Measurements from ENCODE around the gene PODXL.

PODXL gene

DNA sequence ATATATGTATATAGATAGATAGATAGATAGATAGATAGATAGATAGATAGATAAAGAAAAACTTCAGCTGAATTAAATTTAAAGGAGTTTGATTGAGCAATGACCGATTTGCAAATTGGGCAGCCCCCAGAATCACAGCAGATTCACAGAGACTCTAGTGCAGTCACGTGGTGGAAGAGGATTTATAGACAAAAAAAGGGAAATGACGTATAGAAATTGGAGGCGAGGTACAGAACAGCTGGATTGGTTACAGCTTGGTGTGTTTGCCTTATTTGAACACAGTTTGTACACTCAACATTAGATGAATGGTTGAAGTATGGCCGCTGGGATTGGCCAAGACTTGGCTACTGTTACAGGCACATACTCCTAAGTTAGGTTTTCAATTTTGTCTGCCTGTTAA, 8.2 kb upstream of the PODXL start:
- DNase-seq (ENCODE audit: low spot score), result no peak

GRCh38 chr7:131563918-131564317, 7.5 kb upstream of the PODXL start:
- DNase-seq (ENCODE audit: low spot score), result no peak

GRCh38 chr7:131562941-131563340, 6.5 kb upstream of the PODXL start:
- no peak for DNase-seq (ENCODE audit: low spot score)

- DNase-seq (ENCODE audit: low spot score), result no peak
Measured at GRCh38 chr7:131560061-131560460, 3.6 kb upstream of the PODXL start.

GRCh38 chr7:131557652-131558385, 1.4 kb upstream of the PODXL start:
- no peak for DNase-seq (ENCODE audit: low spot score)

GRCh38 chr7:131556909-131557651, 652 bp upstream of the PODXL start:
- no peak for DNase-seq (ENCODE audit: low spot score)

DNA sequence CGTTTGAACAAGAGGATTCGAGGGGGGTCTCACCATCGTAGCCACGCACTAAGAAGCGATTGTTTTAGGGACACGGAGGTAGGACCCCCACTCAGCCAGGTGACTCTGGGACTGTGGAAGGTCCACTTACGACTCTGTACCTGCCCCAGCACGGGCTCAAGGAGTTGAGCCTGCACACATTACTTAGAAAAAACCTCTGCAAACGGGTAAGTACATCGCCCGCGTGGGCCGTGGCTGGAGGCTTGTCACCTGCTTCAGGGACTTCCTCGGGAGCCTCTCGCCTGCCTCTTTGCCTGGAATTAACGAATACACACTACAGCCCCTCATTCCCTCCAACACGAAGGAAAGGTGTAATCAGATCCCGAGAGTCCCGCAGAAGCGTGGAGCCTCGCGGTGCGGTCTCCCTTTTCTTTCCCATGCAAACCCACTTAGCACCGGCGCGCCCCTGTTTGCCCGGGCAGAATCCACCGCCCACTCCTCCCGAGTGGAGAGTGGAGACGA, 826 bp downstream of the PODXL start:
- no peak for DNase-seq (ENCODE audit: low spot score)

DNA sequence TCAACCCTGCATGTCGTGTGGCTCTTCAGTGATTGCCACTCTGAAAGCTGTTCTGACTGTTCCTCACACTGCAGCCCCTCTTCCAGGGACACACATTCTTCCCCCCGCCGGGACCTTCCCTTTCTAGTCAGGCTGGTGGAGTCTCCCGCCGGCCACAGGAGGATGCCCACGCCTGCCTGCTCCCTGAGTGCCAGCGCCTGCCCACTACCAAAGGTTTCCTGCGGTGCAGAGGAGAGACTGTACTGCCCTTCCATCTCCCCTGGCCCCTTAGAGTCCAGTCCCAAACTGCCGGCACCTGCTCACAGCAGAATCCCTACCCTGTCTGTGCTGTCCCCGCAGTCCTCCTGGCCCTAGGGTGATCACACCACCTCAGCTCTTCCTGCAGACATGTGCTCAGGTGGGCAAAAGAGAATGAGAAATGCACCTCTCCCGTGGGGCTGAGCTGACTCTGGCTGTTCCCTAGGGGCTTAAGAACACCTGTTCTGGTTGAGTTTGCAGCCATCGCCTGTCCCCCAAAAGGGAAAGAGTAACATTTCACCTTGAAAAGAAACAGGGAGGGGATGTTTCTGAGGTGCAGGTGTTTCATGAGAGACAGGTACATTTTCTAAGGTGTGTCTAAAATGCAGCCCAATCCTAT, 1.4 kb downstream of the PODXL start:
- no peak for DNase-seq (ENCODE audit: low spot score)

DNA sequence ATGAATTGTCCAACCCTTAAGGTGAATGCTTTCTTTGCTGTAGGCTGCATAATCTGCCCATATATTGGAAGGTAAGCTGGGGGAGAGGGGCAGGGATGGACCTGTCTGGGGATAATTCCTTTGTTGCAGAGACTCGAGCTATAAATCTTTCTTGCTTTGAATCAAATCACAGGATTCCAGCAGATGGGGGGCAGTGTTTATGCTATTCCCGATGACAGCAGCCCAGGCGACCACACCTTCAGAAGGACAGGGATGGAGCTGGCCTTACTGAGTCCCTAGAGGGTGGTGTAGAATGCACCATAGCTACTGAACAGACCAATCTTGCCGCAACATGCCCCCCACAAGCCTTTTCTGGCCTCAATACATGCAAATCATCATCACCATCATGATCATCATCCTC, 2.5 kb downstream of the PODXL start:
- no peak for DNase-seq (ENCODE audit: low spot score)

DNA sequence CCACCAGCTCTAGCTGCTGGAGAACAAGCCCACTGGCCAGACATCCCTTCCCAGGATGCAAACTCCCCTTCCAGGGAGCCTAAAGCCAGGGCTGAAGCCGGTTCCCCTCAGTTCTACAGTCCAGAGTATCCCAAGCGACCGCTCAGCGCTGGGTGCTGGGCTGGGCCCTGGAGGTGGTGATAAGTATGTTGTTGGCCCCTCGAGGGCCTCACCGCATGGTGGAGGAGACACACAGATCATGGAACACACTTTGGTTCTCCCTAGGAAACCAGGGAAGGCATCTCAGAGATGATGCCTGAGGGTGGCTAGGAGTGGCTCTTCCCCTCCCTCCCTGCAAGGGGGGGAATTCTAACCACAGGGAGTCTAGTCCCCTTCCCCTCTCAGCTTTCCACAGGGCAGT, 4.4 kb downstream of the PODXL start:
- no peak for DNase-seq (ENCODE audit: low spot score)

- no peak for DNase-seq (ENCODE audit: low spot score)
Measured at GRCh38 chr7:131550846-131551245, 5.6 kb downstream of the PODXL start.

- DNase-seq (ENCODE audit: low spot score), result no peak
Measured at GRCh38 chr7:131548371-131548770, 8.1 kb downstream of the PODXL start.

DNA sequence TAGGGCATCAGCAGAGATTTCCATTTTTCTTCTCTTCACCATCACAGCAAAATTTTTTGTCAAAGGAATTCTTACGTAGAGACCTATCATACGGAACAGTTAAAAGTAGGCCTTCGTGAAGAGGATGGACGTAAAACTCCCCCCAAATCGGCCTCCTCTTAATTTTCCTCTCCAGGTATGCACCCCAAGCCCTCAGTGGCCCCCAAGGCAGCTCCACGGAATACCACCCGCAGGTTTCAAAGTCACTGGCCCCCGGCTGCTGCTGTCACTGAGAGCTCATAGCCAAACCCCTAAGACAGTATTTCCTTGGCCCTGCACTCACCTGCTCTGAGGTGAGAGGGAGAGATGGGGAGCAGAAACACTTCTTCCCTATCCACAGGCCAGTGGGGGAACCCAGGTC, 8.8 kb downstream of the PODXL start:
- DNase-seq (ENCODE audit: low spot score), result no peak

GRCh38 chr7:131546583-131547141, 9.8 kb downstream of the PODXL start:
- peak; percentile 43 for DNase-seq (ENCODE audit: low spot score)

DNA sequence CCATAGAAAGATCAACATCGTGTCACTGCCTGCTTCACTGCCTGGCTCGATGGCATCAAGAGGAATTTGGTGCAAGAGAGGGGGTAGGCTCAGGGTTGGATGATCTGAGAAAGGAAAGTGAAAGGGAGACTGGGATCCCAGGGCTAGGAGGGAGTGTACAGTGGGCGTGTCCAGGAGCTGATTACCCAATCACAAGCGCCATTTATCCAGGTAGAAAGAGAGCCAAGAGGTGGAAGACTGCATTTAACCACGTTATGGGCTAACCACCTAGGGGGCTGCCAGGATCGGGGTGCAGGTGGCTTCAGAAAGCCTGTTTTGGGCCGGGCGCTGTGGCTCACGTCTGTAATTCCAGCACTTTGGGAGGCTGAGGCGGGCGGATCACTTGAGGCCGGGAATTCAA, 10.3 kb downstream of the PODXL start:
- no peak for DNase-seq (ENCODE audit: low spot score)

DNA sequence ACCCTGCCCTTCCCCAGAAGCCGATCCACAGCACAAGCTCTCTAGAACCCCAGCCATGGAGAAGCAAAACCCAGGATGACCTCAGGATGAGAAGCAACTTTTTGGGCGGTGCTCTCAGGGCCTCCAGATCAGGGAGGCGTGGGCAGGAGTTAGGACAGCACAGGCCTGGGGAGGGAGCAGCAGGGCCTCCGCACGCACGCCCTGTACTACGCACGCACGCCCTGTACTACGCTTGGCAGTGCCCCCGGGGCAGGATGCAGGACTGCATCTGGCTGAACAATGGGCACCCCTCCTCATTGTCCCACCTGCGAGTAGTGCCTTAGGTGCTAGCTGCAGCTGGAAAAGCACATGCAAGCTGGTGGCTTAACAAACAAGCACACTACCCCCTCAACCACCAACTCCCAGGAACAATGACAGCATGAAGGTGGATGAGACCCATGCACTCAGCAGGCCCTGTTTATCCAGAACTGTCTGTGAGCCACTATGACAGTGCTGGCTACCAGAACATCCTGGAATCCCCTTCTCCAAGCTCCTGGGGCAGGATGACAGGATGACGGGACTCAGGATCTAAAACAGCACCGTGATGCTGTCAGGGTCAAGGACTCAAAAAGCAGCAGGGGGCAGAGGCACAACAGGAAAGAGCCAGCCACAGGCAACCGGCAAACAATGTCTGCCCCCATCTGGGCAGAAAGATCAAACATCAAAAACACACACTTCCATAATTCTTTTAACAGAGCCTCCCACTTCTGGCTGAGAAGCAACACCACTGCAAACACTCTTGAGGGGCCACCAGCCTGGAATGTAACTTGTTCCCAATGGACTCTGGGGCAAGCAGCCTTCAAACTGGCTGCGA, 11.8 kb downstream of the PODXL start:
- DNase-seq (ENCODE audit: low spot score), result no peak

- no peak for DNase-seq (ENCODE audit: low spot score)
Measured at GRCh38 chr7:131544021-131544420, 12.4 kb downstream of the PODXL start.

DNA sequence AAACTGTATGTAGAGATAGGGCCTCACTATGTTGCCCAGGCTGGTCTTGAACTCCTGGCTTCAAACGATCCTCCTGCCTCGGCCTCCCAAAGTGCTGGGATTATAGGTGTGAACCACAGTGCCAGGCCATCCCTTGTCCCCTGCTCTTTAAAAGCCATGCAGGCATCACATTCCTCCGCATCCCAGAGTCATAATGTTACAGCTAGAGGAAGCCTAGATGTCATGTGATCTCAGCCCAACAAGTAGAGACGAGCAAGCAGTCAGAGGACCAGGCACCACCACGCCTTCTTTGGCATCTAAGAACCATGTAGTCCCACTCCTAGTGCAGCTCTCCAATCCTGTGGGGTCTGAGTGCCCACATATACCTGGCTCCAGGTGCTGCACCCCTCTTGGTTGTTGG, 13.1 kb downstream of the PODXL start:
- no peak for DNase-seq (ENCODE audit: low spot score)

GRCh38 chr7:131540491-131541162, 15.8 kb downstream of the PODXL start:
- DNase-seq (ENCODE audit: low spot score), result peak; percentile 92

- DNase-seq (ENCODE audit: low spot score), result peak; percentile 42
Measured at GRCh38 chr7:131538813-131539179, 17.6 kb downstream of the PODXL start.
